Renal pelvis (tissue), 12 donors: ENCODE results near the gene ZBTB18. TPM values are rescaled to one million over a fixed set of nuclear protein-coding genes. Genes with fewer than 3 reads are reported as not detected.
"Not testable (repeated sequence)": the region's sequence is repeated elsewhere in the genome, so short reads cannot be mapped to it uniquely, and the experiment has no call there.

Experiments used
- DNase-seq: peaks from one replicate; pipeline ENCODE4 v3.0.0-alpha.2; 2013
- long read RNA-seq, 16 experiments: transcript quantifications; one replicate each; lab custom pipeline, GENCODE V29; 2026
- polyA plus RNA-seq, 3 donors: library from polyadenylated mRNA; unstranded; fragments of 120-200 nt; gene quantifications; one replicate each; pipeline ENCODE4 v1.2.1, GENCODE V29; 2013; ENCODE audit not compliant: insufficient read length in 3 of 3

The ZBTB18 gene
- polyA plus RNA-seq = 10 to 100 TPM; 22.3 to 25.6 (median 25.2) TPM
- long read RNA-seq, donor 1, partial matches to known transcripts = 0 of 2 reads
- long read RNA-seq, donor 1, other reads (novel, unspliced or antisense) = 0 of 2 reads
- long read RNA-seq, donor 2, partial matches to known transcripts = 0 of 4 reads
- long read RNA-seq, donor 2, other reads (novel, unspliced or antisense) = 0 of 4 reads
- long read RNA-seq, donor 3, partial matches to known transcripts = 0 of 4 reads
- long read RNA-seq, donor 3, other reads (novel, unspliced or antisense) = 0 of 4 reads
- long read RNA-seq, donor 4, partial matches to known transcripts = 0 of 2 reads
- long read RNA-seq, donor 4, other reads (novel, unspliced or antisense) = 0 of 2 reads
- long read RNA-seq, donor 5, partial matches to known transcripts = 0 of 2 reads
- long read RNA-seq, donor 5, other reads (novel, unspliced or antisense) = 0 of 2 reads
- long read RNA-seq, donor 6, partial matches to known transcripts = 0 of 1 reads
- long read RNA-seq, donor 6, other reads (novel, unspliced or antisense) = 0 of 1 reads
- long read RNA-seq, donor 7, transcript ZBTB18-202 (2 exons, 3,740 nt) = major isoform, 7 of 7 reads
- long read RNA-seq, donor 7, partial matches to known transcripts = 0 of 7 reads
- long read RNA-seq, donor 7, other reads (novel, unspliced or antisense) = 0 of 7 reads
- long read RNA-seq, donor 8 = 0 reads
- long read RNA-seq, donor 9, transcript ZBTB18-202 (2 exons, 3,740 nt) = major isoform, 8 of 8 reads
- long read RNA-seq, donor 9, partial matches to known transcripts = 0 of 8 reads
- long read RNA-seq, donor 9, other reads (novel, unspliced or antisense) = 0 of 8 reads
- long read RNA-seq, donor 10, transcript ZBTB18-202 (2 exons, 3,740 nt) = major isoform, 5 of 5 reads
- long read RNA-seq, donor 10, partial matches to known transcripts = 0 of 5 reads
- long read RNA-seq, donor 10, other reads (novel, unspliced or antisense) = 0 of 5 reads
- long read RNA-seq, donor 11, transcript ZBTB18-202 (2 exons, 3,740 nt) = major isoform, 5 of 5 reads
- long read RNA-seq, donor 11, partial matches to known transcripts = 0 of 5 reads
- long read RNA-seq, donor 11, other reads (novel, unspliced or antisense) = 0 of 5 reads
- long read RNA-seq, donor 12, transcript ZBTB18-202 (2 exons, 3,740 nt) = major isoform, 10 of 10 reads
- long read RNA-seq, donor 12, partial matches to known transcripts = 0 of 10 reads
- long read RNA-seq, donor 12, other reads (novel, unspliced or antisense) = 0 of 10 reads
- long read RNA-seq, donor 13, partial matches to known transcripts = 0 of 1 reads
- long read RNA-seq, donor 13, other reads (novel, unspliced or antisense) = 0 of 1 reads
- long read RNA-seq, donor 14 = 0 reads
- long read RNA-seq, donor 15, partial matches to known transcripts = 0 of 3 reads
- long read RNA-seq, donor 15, other reads (novel, unspliced or antisense) = 0 of 3 reads
- long read RNA-seq, donor 16, transcript ZBTB18-202 (2 exons, 3,740 nt) = major isoform, 9 of 9 reads
- long read RNA-seq, donor 16, partial matches to known transcripts = 0 of 9 reads
- long read RNA-seq, donor 16, other reads (novel, unspliced or antisense) = 0 of 9 reads

DNA sequence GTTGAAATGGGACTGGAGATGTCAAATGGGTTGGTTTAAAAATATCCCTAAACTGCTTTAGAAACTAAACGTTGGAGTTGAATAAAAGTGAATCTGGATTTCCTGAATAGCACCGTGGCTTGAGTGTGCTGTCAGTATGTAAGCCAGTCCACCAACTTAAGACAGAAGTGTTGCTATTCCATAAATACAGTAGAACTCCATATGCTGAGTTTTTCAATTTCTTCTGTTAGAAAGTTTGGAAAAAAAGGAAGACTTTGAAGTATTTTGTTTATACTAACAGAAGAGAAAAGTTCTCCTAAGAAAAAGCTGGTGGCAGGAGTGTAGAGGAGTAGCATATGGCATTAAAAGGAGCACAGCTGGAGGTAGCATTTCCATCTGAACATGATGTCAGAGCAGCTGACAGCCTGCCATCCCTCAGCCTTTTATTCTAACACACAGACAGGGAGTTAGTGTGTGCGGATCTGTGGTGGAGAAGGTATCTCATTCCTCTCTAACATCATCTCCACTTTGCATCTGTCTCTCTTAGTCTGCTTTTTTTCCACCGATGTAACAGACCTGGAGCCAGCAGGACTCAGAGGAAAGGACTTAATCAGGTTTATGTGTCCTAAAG, at the start of gene ZBTB18:
ZBTB18 (plus strand) TSS at position 449 of the 610 bp plus-strand sequence; CDS start at position 598, 149 bp downstream.
- DNase-seq = no peak

DNA sequence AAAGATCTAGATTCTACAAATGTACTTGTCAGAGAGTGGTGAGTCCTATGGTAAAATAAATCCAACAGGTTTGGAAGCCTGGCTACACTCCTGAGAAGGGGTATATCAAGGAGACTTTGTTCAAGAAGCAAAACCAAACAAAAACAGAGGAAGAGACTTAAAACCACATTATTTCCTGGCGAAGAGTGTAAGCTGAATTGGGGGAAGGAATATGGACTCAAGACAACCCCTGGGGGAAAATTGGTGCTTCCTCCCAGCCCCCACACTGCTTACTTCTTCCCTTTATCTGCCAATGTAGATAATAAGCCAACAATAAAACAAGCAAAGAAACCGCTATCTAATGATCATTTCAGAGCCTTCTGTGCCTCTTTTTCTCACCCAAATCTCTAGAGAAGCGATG, 48.4 kb upstream of the ZBTB18 start:
- DNase-seq = no peak

DNA sequence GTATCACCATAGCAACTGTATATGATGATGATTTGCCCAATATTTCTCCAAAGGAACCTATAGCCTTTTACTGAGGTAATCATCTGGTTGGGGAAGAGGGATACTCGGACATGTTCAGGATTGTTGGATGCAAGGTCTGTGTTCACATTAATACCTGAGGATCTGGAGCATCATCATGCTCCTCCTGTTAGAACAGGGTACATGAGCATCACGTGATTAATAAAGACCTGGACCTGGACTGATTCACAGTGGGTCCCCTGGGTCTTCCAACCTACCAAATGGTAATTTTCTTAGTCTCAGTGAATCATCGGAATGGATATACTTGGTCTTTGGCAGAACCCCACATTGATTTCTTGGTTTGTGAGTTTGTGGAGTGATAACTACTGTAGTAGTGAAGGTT, 45.6 kb upstream of the ZBTB18 start:
- DNase-seq = no peak

DNA sequence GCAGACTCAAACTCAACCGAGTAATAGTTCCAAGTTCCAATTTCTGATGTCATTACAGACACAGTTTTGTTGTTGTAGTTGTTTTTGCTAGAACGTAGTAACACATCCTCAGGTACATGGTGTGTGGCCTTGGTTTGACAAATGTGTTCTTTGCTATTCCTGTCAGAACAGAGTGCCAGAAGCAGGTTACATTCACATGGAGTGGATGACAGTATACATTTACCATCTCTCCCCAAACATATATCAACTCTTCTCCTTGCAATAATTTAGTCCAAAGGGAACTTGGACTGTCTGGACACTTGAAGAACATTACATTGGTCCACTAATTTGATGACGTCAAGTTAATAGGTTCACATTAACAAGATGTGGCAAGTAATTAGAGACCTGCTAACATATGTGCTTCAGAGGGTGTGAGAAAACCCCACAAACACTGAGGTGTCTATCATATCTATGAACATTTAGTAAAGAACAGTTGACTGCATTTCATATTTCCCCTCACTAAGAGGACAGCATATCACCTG, 44.6 kb upstream of the ZBTB18 start:
- DNase-seq = no peak

DNA sequence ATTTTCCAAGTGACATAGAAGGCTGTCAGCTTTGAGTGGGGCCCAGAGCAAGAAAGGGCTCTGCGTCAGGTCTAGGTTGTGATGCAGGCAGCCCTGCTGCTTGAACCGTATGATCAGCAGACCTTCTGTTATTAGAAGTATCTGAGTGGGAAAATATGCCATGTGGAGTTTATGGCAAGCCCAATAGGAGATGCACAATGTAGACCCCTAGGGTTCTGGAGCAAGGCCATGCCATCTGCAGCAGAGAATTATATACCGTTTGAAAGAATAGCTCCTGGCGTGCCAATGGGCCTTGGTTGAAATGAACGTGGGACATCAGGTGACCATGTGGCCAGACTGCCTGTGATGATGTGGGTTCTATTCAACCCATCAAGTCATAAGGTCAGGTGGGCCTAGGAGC, 44.1 kb upstream of the ZBTB18 start:
- no peak for DNase-seq

DNA sequence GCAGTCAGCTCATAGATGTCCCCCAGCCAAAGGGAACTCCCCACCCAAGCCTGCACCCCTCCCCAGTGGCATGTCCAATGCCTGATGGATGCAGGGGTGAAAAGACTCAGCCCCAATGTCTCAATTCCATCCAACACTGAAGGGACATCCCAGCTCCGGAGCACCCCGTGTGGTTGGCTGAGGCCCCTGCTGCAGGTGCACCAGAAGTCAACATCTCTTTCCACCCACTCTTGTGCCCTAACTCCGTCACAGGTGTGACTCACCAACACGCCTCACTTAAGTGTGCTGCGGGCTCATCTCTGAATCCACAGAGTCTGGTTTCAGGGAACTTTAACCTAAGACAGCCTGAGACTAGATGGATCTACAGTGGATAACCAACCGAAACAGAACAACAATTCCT, 40.9 kb upstream of the ZBTB18 start:
- DNase-seq = no peak

DNA sequence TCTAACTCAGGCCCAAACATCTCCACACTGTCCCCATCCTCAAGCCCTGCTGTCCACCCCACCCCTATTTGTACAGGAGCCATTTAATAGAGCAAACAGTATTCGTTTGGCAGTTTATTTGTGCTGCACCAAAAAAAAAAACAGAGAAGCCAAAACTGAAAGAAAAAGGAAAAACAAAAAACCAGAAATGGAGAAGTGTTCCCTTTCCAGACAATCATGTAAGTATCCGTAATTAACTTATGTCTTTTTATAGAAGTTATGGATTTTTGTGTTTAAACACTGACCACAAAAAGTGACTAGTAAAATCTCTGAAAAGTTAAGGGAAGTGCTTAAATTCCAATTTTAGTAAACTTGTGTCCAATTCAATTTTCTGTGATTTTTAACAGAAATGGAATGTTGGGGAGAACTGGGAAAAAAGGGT, 40.4 kb upstream of the ZBTB18 start:
- DNase-seq = no peak

DNA sequence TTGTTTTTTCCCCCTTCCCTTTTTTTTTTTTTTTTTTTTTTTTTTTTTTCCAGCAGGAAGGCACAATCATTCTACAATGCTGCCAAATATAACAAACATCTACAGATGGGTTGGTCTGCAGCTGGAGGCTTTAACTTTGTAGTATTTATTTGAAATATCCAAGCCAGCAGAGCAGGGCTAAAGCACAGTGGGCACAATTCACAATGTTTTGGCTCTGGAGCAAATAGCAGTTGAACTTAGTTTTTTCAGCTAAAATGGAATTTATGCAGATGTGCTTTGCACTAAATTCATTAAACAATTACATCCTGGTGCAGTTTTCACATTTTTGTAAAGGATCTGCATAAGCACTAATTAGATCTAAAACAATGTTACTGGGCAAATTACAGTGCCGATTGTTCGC, 39.8 kb upstream of the ZBTB18 start:
- no peak for DNase-seq

DNA sequence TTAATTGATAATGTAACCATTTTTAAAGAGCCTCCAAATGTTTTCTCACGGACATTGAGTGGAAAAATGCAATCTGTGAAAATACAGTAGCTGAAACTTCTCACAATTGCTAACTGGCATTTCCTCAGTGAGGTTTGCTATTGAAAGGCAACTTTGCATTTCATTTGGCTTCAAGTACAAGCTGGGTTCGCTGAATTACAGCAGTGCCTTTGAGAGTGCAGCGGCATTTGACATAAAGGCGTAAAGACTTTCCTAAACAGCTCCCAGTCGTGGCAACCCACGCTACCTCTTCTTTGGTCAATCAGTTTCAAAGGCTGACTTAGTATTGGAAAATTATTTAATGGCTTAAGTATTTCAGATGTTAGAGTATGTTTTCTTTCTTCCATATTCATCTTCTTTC, 39.3 kb upstream of the ZBTB18 start:
- DNase-seq = no peak

DNA sequence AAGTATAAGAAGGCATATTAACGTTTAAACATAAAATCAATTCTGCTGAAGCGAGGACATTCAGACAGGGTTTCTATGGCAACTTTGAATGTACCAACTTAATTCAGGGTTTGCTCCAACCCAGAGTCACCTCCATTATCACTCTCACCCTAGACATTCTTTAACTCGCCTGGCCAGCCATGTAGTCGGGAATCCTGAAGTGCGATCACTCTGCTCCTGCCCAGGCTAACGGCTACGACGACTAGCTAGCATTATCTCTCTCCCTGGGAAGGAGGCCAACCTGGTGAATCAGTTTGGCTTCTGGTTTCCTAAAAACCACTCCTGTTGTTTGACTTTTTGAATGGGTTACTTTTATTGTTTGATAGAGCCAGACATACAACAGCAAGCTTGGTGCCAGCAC, 38.9 kb upstream of the ZBTB18 start:
- DNase-seq = peak; percentile 2

DNA sequence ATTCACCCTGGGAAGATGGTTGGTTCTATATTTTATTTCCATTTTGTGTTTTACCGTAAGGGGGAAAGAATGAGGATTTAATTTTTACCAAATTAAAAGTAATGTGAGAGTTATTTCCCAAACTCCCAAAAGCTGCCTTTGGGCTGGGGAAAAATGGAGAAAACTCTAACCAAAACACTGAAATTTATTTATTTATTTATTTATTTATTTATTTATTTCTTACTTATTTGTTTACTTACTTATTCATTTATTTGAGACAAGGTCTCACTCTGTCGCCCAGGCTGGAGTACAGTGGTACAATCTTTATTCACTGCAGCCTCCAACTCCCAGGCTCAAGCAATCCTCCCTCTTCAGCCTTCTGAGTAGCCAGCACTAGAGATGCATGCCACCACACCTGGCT, 38.0 kb upstream of the ZBTB18 start:
- no peak for DNase-seq

DNA sequence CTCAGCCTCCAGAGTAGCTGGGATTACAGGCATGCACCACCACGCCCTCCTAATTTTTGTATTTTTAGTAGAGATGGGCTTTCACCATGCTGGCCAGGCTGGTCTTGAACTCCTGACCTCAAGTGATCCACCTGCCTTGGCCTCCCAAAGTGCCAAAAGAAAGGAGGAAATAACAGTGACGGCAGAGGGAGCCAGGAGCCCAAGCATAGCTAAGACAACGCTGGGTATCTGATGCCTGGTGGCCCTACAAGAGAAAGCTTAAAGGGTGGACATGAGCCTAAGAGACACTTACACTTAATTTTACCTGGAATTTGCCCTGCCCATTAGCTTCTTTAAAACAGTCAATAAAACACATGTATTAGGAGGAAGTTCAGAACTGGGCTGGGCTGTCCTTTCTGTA, 36.2 kb upstream of the ZBTB18 start:
- not testable (repeated sequence) for DNase-seq

DNA sequence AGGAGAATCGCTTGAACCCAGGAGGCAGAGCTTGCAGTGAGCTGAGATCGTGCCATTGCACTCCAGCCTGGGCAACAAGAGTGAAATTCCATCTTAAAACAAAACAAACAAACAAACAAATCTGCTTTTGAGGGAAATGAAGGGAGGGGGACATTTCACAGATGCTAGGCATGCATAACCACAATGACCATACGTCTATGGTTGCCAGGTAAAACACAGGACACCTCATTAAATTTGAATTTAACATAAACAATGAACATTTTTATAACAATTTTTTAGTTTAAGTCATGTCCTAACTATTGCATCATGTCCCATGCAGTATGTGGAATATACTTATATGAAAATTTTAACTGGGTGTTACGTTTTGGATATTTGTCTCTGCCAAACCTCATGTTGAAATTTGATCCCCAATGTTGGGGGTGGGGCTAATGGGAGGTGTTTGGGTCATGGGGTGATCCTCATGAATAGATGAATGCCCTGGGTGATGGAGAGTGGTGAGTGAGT, 31.0 kb upstream of the ZBTB18 start:
- DNase-seq = no peak

DNA sequence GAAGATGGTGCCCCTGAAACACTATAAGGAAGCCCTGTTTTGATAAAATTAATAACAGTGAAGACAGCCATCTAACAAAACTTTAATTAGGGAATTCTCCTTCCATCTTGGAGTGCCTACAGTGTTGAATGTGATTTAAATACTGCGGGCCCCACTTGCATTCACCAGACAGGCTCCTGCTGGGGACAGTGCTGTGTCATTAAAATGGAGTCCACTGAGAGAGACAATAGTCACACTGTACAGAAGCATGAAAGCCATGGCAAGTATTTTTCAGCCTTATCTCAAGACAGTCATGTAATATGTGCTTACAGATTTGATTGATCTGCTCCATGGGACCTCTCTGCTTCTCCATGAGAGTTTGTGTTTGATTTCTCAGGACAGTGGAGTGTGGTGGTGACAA, 29.7 kb upstream of the ZBTB18 start:
- no peak for DNase-seq

DNA sequence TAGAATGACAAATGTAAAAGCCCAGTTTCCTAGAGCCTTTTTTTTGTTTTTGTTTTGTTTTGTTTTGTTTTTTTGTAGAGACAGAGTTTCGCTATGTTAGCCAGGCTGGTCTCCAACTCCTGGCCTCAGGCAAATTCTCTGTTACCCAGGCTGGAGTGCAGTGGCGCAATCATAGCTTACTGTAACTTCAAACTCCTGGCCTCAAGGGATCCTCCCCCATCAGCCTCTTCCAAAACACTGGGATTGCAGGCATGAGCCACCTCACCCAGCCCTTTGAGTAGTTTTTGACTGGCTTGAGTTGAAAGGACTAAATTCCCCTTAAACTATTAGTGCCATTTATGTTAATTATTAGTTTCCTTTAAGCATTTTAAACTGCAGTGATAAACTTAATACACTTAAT, 28.8 kb upstream of the ZBTB18 start:
- DNase-seq = no peak

DNA sequence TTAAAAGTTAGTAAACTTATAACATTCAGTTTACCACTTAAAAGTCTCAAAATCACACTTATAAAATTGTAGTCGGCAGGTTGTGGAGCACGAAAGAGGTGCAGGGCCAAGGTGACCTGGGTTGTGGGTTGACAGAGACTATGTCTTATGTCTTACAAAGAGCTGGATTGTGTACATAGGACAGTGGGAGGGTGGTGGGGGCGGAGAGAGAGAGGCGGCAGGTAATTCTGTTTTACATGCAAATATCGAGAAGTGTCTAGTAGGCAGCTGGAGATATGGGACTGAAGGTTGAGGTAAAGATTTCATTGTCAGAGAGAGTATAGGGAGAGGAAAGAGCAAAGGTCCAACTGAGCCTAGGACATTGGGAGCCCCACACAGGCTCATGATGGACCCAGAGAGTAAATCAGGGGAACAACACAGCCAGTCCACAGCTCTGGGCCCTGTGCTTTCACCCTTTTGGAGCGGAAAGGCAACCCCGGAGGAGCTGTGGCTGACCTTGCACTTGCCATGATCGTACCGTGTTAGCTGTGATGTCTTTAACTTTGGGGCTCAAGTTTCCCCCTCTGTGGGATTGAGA, 28.1 kb upstream of the ZBTB18 start:
- DNase-seq = no peak

DNA sequence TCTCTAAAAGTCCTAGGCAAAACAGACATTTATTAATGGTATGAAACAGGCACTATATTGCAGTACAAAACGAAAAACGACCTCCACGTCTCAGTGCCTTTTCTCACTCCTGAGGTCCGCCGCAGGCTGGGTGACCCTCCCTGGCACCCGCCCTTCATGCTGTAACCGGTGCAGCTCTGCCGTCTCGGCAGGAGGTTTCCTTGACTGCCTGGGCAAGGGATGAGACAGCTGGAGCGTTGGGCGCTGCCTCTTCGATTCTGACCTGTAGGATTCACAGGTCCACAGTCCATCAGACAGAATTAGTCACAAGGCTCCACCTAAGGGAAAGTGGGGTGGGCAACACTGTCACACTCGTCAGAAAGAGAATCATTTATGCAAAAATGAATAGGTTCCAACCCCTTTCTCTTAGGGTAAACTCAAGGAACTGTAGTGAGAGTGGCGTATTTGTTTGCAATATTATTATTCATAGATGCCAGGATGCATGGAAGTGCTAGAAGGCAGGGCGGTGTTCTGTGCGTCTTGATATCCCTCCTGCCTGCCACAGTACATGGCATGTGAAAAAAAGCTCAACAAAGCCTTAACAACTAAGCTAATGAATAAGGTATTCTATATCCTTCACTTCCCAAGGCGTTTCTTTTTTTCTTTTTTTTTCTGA, 23.5 kb upstream of the ZBTB18 start:
- no peak for DNase-seq

DNA sequence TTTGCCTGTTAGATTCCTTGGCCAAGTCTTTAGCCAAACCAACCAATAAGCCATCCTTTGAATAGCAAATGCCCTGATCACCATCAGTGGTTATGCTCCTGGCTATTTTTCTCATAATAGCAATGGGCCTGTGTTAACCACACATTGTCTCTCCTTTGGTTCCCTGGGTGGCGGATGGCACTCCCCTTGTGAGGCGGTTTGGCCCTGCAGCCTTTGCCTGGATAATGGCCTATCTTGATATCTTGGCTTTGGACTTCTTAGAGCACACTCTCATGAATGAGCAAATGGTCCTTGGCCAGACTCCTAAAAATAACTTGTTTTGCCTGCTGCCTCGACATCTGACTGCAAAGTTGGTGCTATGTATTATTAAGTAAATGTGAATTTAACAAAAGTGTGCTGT, 22.4 kb upstream of the ZBTB18 start:
- DNase-seq = no peak

DNA sequence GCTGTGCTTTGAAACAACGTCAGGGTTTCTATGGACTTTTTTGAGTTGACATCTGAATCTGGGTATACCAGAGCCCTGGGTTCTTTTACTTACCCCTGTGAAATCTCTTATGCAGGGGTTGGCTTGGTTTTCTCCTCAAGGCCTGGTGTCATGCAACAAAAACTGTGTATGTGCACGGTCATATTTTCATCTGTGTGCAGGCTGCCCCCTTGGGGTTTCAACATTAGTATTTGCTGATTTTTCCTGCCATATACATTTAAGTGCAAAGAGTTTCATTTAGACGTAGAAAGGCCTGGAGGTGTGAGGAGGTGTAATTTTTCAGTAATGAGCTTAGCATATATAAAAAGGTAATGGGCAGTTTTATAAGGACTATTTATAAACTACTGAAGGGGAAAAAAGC, 22.0 kb upstream of the ZBTB18 start:
- DNase-seq = no peak
